H9 (cell line): Measurements from ENCODE around the gene MUC5B. TPM values are rescaled to one million over a fixed set of nuclear protein-coding genes. Genes with fewer than 3 reads are reported as not detected.

Experiments used
- DNase-seq: peaks from one replicate; pipeline ENCODE4 v3.0.0-alpha.2; 2017
- H2AFZ ChIP-seq: one replicate; pipeline ENCODE4 v1.6.1; 2013; ENCODE audit warnings: mild to moderate bottlenecking, low read length, control low read depth, moderate library complexity
- H2AK5ac ChIP-seq: 2 replicates; pipeline ENCODE4 v1.6.1; 2013; ENCODE audit warnings: low read length, control low read depth, mixed read lengths; ENCODE audit not compliant: insufficient read length
- H2BK120ac ChIP-seq: one replicate; pipeline ENCODE4 v1.6.1; 2013; ENCODE audit warnings: low read depth, mild to moderate bottlenecking, low read length, control low read depth, inconsistent platforms; ENCODE audit not compliant: poor library complexity, severe bottlenecking
- H2BK12ac ChIP-seq: 2 replicates; pipeline ENCODE4 v1.6.1; 2013; ENCODE audit warnings: low read length, control low read depth, mixed read lengths, low read depth; ENCODE audit not compliant: insufficient read length
- H2BK15ac ChIP-seq: 2 replicates; pipeline ENCODE4 v1.6.1; 2013; ENCODE audit warnings: low read depth, low read length, control low read depth
- H2BK20ac ChIP-seq: one replicate; pipeline ENCODE4 v1.6.1; 2013; ENCODE audit warnings: low read depth, mild to moderate bottlenecking, low read length, control low read depth, inconsistent platforms; ENCODE audit not compliant: poor library complexity, severe bottlenecking
- H2BK5ac ChIP-seq: 2 replicates; pipeline ENCODE4 v1.6.1; 2013; ENCODE audit warnings: low read length, control low read depth, mixed read lengths; ENCODE audit not compliant: insufficient read length
- H3K14ac ChIP-seq: 2 replicates; pipeline ENCODE4 v1.6.1; 2013; ENCODE audit warnings: low read length, control low read depth; ENCODE audit not compliant: insufficient read depth
- H3K18ac ChIP-seq: 2 replicates; pipeline ENCODE4 v1.6.1; 2013; ENCODE audit warnings: low read depth, mild to moderate bottlenecking, mixed read lengths, low read length, control low read depth; ENCODE audit not compliant: insufficient read length
- H3K23ac ChIP-seq: 2 replicates; pipeline ENCODE4 v1.6.1; 2013; ENCODE audit warnings: low read length, control low read depth, mixed read lengths, low read depth; ENCODE audit not compliant: insufficient read length
- H3K23me2 ChIP-seq: 2 replicates; pipeline ENCODE4 v1.6.1; 2013; ENCODE audit warnings: low read depth, mild to moderate bottlenecking, mixed read lengths, low read length, control low read depth; ENCODE audit not compliant: insufficient read length, poor library complexity, severe bottlenecking
- H3K27ac ChIP-seq: 2 replicates; pipeline ENCODE4 v1.5.1; 2013; ENCODE audit warnings: low read length, control low read depth, mixed read lengths, low read depth; ENCODE audit not compliant: insufficient read length
- H3K27me3 ChIP-seq: 2 replicates; pipeline ENCODE4 v1.6.1; 2013; ENCODE audit warnings: low read length, control low read depth, inconsistent platforms; ENCODE audit not compliant: insufficient read depth
- H3K4ac ChIP-seq: 2 replicates; pipeline ENCODE4 v1.6.1; 2013; ENCODE audit warnings: low read depth, mild to moderate bottlenecking, control low read depth, inconsistent platforms, low read length, moderate library complexity
- H3K4me1 ChIP-seq: 2 replicates; pipeline ENCODE4 v1.6.1; 2013; ENCODE audit warnings: low read length, control low read depth, inconsistent platforms; ENCODE audit not compliant: insufficient read depth
- H3K4me2 ChIP-seq: 2 replicates; pipeline ENCODE4 v1.6.1; 2013; ENCODE audit warnings: low read length, control low read depth, mixed read lengths; ENCODE audit not compliant: insufficient read length, insufficient read depth
- H3K56ac ChIP-seq: 2 replicates; pipeline ENCODE4 v1.6.1; 2013; ENCODE audit warnings: low read depth, mild to moderate bottlenecking, mixed read lengths, low read length, control low read depth; ENCODE audit not compliant: insufficient read length
- H3K79me1 ChIP-seq: 2 replicates; pipeline ENCODE4 v1.6.1; 2013; ENCODE audit warnings: low read depth, mild to moderate bottlenecking, moderate library complexity, low read length, control low read depth, inconsistent platforms; ENCODE audit not compliant: insufficient read depth, poor library complexity, severe bottlenecking
- H3K79me2 ChIP-seq: 2 replicates; pipeline ENCODE4 v1.6.1; 2013; ENCODE audit warnings: low read length, control low read depth, inconsistent platforms; ENCODE audit not compliant: insufficient read depth
- H3K9ac ChIP-seq: 2 replicates; pipeline ENCODE4 v1.6.1; 2013; ENCODE audit warnings: low read length, control low read depth, mixed read lengths; ENCODE audit not compliant: insufficient read length; ENCODE audit errors: extremely low read depth
- H3K9me3 ChIP-seq: one replicate; pipeline ENCODE4 v1.6.1; 2013; ENCODE audit warnings: low read depth, low read length, inconsistent platforms; ENCODE audit not compliant: control insufficient read depth
- H3T11ph ChIP-seq: one replicate; pipeline ENCODE4 v1.6.1; 2013; ENCODE audit warnings: mild to moderate bottlenecking, low read length, control low read depth, inconsistent platforms
- H4K20me1 ChIP-seq: one replicate; pipeline ENCODE4 v1.6.1; 2013; ENCODE audit not compliant: control insufficient read depth, insufficient read length, insufficient read depth
- H4K5ac ChIP-seq: 2 replicates; pipeline ENCODE4 v1.6.1; 2013; ENCODE audit warnings: low read depth, mild to moderate bottlenecking, mixed read lengths, low read length, control low read depth; ENCODE audit not compliant: insufficient read length
- H4K8ac ChIP-seq: replicated peaks from 2 replicates; pipeline ENCODE4 v1.6.1; 2013; ENCODE audit warnings: low read length, control low read depth, mixed read lengths, low read depth; ENCODE audit not compliant: insufficient read length
- H4K91ac ChIP-seq: 2 replicates; pipeline ENCODE4 v1.6.1; 2013; ENCODE audit warnings: low read depth, mild to moderate bottlenecking, moderate library complexity, mixed read lengths, low read length, control low read depth; ENCODE audit not compliant: insufficient read length
- H3K27ac Mint-ChIP-seq, 3 experiments: 2 replicates in 2 of 3; 3 replicates in 1 of 3; pipeline ENCODE4 v1.8.0; 2020 to 2021; ENCODE audit warnings: mixed read lengths in 3 of 3, mild to moderate bottlenecking in 1 of 3, moderate library complexity in 1 of 3
- H3K27me3 Mint-ChIP-seq: 2 replicates; pipeline ENCODE4 v1.8.0; 2021; ENCODE audit warnings: low read depth, mild to moderate bottlenecking, moderate library complexity, mixed read lengths
- H3K36me3 Mint-ChIP-seq, 3 experiments: 2 replicates in 2 of 3; 3 replicates in 1 of 3; pipeline ENCODE4 v1.8.0; 2020 to 2021; ENCODE audit warnings: low read depth in 3 of 3, mixed read lengths in 3 of 3; ENCODE audit not compliant: insufficient read depth in 1 of 3
- H3K4me1 Mint-ChIP-seq, 2 experiments: 2 replicates each; pipeline ENCODE4 v1.8.0; 2020; ENCODE audit warnings: mixed read lengths in 2 of 2
- H3K4me3 Mint-ChIP-seq, 2 experiments: 2 replicates in 1 of 2; 3 replicates in 1 of 2; pipeline ENCODE4 v1.8.0; 2020 to 2021; ENCODE audit warnings: mild to moderate bottlenecking in 2 of 2, mixed read lengths in 2 of 2, moderate library complexity in 1 of 2
- H3K9me3 Mint-ChIP-seq, 2 experiments: 2 replicates in 1 of 2; 3 replicates in 1 of 2; pipeline ENCODE4 v1.8.0; 2020; ENCODE audit warnings: mild to moderate bottlenecking in 2 of 2, mixed read lengths in 2 of 2, moderate library complexity in 1 of 2
- WGBS: extraction: QIAGEN DNeasy Blood & Tissue Kit; methylation state at CpG from one replicate; pipeline ENCODE4 v1.1.7; 2013; ENCODE audit warnings: missing lambda C conversion rate, low lambda C conversion rate, mixed read lengths; ENCODE audit not compliant: insufficient read length; ENCODE audit errors: extremely low coverage; 5-methylcytosine and 5-hydroxymethylcytosine counted together
- total RNA-seq: library from RNA; stranded (reverse); gene quantifications from 2 replicates; pipeline ENCODE4 v1.2.1, GENCODE V29; 2021
- TF ChIP-seq, protein P1 (sequence below): fragments of 200-600 bp; sonication (generic); conservative IDR thresholded peaks from 3 replicates; pipeline ENCODE4 v1.8.0; 2021; ENCODE audit warnings: antibody characterized with exemption, mild to moderate bottlenecking

MUC5B gene
- total RNA-seq, 1 experiment from 2014 or later, result not detected

DNA sequence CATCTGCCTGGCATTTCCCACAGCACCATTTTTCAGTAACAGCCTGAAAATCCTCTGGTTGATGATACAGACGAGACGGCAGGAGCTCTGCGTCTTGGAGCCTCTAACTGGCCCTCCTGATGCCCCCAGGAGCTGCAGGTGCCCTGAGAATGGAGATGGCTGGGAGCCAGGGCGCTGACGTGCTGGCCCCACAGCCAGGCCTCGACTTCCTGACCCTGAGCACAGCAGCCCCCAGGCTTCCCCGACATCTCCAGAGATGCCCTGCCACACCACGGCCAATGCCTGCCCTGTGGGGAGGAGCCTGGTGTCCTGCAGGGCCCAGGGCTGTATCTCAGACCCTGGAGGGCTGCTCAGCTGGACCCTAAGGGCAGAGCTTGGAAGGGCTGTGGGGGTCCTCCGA is 65.1 kb downstream of the MUC5B start:
- H3K18ac ChIP-seq, result no peak overlapping the region
- no peak overlapping the region for H4K8ac ChIP-seq
- H3K27me3 ChIP-seq, result no peaks in the 10 kb centered on the region
- no peak overlapping the region for H2BK12ac ChIP-seq
- H3K4me3 Mint-ChIP-seq, result no peak overlapping the region
- H2BK120ac ChIP-seq, result no peak overlapping the region
- H2AFZ ChIP-seq, result no peak overlapping the region
- no peak overlapping the region for H3K4ac ChIP-seq
- no peak overlapping the region for H3K14ac ChIP-seq
- no peak overlapping the region for H2BK15ac ChIP-seq
- H4K91ac ChIP-seq, result no peak overlapping the region
- H3K9me3 ChIP-seq, result no peaks in the 10 kb centered on the region
- H3K4me1 Mint-ChIP-seq, result no peaks in the 10 kb centered on the region
- H3K27ac Mint-ChIP-seq, result no peak overlapping the region
- H3K9ac ChIP-seq, result no peak overlapping the region
- no peaks in the 10 kb centered on the region for H4K20me1 ChIP-seq
- no peaks in the 10 kb centered on the region for H3K4me1 ChIP-seq
- no peaks in the 10 kb centered on the region for H3K79me2 ChIP-seq
- peaks cover 18 to 46% (median 39%) of the 10 kb centered on the region in 3 experiments; a peak in 6 of 7 replicates for H3K36me3 Mint-ChIP-seq
- H3T11ph ChIP-seq, result no peak overlapping the region
- peaks cover 0 to 5% of the 10 kb centered on the region in 2 experiments; a peak in 1 of 5 replicates for H3K9me3 Mint-ChIP-seq
- H3K56ac ChIP-seq, result no peak overlapping the region
- H3K4me2 ChIP-seq, result no peak overlapping the region
- no peaks in the 10 kb centered on the region for H3K23me2 ChIP-seq
- TF ChIP-seq, protein P1, sequence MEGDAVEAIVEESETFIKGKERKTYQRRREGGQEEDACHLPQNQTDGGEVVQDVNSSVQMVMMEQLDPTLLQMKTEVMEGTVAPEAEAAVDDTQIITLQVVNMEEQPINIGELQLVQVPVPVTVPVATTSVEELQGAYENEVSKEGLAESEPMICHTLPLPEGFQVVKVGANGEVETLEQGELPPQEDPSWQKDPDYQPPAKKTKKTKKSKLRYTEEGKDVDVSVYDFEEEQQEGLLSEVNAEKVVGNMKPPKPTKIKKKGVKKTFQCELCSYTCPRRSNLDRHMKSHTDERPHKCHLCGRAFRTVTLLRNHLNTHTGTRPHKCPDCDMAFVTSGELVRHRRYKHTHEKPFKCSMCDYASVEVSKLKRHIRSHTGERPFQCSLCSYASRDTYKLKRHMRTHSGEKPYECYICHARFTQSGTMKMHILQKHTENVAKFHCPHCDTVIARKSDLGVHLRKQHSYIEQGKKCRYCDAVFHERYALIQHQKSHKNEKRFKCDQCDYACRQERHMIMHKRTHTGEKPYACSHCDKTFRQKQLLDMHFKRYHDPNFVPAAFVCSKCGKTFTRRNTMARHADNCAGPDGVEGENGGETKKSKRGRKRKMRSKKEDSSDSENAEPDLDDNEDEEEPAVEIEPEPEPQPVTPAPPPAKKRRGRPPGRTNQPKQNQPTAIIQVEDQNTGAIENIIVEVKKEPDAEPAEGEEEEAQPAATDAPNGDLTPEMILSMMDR, result no peak
- no peaks in the 10 kb centered on the region for H3K79me1 ChIP-seq
- H2BK20ac ChIP-seq, result no peak overlapping the region
- no peak overlapping the region for H3K23ac ChIP-seq
- no peak for DNase-seq
- no peak overlapping the region for H3K27ac ChIP-seq
- WGBS, result no CpG with 5 or more reads among the region's 9 CpGs
- H3K27me3 Mint-ChIP-seq, result no peaks in the 10 kb centered on the region
- H2BK5ac ChIP-seq, result no peak overlapping the region
- no peak overlapping the region for H4K5ac ChIP-seq
- H2AK5ac ChIP-seq, result no peak overlapping the region
